GM19023 (cell line): ENCODE data around the gene ZFAND6.
"Not testable (repeated sequence)": the region's sequence is repeated elsewhere in the genome, so short reads cannot be mapped to it uniquely, and the experiment has no call there.

Source experiments
- ATAC-seq: cut with Tn5 transposase; IDR thresholded peaks from one replicate; pipeline ENCODE4 v1.9.1; 2021; ENCODE audit warnings: mild to moderate bottlenecking, moderate library complexity; ENCODE audit not compliant: unreplicated experiment

The ZFAND6 gene

DNA sequence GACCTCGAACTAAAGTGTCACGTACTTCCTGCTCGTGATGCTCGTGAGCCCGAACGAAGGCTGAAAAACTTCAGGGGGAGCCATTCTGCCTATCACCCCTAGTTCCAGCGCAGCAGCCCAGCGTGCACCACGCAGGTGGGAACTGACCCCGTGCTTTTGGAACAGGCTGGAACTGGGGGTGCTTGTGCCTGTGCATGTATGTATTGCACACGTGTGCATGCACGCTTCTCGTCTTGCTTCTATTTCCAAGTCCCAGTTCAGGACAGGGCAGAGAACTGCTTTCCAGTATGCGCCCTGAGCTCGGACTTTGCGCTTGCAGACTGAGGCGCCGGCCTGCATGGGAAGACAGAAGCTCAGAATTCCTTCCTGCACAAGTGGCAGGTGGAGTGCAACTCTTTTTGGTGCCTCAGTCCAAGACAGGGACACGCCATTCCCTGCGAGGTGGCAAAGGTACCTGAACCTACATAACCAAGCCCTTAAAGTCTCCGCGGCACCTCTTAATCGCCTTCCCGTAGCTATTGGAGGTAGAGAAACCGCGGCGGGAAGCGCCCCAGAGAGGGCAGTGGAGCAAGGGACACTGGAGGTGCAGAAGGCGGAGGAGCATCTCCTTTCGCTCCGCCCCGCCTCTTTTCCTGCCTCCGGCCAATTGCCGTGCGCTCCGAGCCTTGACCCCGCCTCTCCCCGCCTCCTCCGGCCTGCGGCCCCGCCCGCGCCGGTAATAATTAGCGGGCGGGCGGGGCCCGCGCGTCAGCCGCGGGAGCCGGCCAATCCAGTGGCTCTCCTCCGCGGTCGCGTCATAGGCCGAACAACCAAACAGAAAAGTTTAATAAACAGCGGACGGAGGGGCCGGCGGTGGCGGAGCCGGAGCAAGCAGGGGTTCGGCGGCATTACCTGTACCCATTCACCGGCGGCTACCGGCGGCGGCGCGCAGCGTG is at the start of gene ZFAND6:
TSS of gene ZFAND6 (plus strand) at position 826 of the 935 bp plus-strand sequence. CDS start 60,669 bp downstream, outside the sequence.
- peak; percentile 83 for ATAC-seq

DNA sequence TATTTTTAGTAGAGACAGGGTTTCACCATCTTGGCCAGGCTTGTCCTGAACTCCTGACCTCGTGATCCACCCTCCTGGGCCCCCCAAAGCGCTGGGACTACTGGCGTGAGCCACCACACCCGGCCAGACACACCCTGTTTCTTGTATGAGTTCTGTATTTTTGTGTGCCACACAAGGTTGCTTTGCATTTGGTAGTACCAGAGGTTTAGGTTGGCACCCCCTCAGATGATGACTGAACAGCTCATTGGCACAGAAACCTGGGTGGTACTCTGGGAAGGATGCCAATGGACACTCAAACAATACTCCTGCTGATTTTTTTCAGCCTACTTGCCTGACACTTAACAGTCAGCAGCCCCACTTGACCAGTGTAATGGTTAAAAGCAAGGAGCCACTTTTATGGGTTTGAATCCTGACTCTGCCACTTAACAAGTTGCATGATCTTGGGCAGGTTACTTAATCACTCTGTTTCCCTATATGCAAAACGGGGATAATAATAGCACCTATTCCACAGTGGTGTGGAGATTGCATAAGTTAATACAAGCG is 49.3 kb upstream of the ZFAND6 start:
- ATAC-seq, result no peak

DNA sequence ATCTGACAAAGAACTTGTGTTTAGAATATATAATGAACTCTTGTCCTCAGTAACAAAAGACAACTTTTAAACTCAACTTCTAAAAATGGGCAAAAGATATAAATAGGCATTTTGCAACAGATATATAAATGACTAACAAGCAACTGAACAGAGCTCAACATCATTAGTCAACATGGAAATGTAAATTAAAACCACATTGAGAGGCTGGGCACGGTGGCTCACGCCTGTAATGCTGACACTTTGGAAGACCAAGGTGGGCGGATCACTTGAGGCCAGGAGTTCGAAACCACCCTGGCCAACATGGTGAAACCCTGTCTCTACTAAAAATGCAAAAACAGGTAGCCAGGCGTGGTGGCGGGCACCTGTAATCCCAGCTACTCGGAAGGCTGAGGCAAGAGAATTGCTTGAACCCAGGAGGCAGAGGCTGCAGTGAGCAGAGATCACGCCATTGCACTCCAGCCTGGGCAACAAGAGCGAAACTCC is 48.4 kb upstream of the ZFAND6 start:
- ATAC-seq, result not testable (repeated sequence)

DNA sequence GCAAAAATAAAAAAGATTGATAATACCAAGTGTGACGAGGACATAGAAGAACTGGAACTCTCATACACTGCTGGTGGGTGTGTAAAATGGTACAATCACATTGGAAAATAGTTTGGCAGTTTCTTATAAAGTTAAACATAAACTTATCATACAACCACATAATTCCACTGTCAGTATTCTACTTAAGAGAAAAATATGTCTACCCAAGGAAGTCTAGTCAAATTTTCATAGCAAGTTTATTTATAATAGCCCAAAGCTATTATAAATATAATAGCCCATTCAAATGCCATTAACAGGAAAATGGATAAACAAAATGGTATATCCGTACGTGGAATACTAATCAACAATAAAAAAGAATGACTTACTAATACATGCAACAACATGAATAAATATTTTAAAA is 47.9 kb upstream of the ZFAND6 start:
- ATAC-seq, result no peak

DNA sequence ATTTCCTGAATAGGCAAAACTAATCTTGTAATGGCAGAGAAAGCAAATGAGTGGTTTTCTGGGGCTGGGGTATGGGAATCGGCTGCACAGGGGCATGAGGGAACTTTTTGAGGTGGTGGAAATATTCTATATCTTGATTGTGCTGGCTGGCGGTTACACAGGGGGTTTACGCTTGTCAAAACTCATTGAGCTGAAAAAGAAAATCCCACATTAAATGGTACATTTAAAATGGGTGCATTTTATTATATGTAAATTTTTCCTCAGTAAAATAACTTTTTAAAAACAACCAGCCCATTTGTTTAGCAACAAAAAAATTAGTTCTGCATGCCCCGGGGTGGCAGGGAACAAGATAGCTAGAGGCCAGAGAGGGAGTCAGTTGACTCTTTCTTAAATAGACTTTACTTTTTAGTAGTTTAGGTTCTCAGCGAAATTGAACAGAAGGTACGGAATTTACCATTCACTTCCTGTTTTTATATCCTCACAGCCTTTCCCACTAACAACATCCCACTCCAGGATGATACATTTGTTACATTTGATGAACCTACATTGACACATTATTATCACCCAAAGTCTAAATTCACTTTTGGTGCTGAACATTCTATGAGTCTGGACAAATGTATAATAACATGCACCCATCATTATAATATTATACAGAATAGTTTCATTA is 47.3 kb upstream of the ZFAND6 start:
- no peak for ATAC-seq

DNA sequence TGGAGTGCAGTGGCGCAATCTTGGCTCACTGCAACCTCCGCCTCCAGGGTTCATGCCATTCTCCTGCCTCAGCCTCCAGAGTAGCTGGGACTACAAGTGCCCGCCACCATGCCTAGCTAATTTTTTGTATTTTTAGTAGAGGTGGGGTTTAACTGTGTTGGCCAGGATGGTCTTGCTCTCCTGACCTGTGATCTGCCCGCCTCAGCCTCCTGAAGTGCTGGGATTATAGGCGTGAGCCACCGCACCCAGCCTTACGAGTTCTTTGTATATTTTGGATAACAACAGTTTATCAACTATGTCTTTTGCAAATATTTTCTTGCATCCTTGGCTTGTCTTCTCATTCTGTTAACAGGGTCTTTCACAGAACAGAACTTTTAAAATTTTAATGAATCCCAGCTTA is 45.3 kb upstream of the ZFAND6 start:
- not testable (repeated sequence) for ATAC-seq

DNA sequence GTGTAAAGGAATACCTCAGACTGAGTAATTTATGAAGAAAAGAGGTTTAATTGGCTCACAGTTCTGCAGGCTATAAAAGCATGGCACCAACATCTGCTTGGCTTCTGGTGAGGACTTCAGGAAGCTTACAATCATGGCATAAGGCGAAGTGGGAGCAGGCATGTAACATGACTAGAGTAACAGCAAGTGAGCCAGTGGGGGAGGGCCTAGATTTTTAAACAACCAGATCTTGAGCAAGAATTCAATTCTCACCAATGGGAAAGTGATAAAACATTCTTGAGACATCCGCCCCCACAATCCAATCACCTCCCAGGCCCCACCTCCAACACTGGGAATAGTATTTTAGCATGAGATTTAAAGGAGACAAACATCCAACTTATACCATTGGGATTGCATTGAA is 44.3 kb upstream of the ZFAND6 start:
- ATAC-seq, result no peak

DNA sequence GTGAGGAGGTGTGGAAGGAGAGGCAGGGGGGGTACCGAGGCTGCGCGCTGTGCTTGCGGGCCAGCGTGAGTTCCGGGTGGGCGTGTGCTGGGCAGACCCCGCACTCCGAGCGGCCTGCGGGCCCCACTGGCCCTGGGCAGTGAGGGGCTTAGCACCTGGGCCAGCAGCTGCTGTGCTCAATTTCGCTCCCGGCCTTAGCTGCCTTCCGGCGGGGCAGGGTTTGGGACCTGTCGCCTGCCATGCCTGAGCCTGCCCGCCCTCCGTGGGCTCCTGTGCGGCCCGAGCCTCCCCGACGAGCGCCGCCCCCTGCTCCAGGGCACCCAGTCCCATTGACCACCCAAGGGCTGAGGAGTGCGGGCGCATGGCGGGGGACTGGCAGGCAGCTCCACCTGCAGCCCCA is 43.0 kb upstream of the ZFAND6 start:
- not testable (repeated sequence) for ATAC-seq

DNA sequence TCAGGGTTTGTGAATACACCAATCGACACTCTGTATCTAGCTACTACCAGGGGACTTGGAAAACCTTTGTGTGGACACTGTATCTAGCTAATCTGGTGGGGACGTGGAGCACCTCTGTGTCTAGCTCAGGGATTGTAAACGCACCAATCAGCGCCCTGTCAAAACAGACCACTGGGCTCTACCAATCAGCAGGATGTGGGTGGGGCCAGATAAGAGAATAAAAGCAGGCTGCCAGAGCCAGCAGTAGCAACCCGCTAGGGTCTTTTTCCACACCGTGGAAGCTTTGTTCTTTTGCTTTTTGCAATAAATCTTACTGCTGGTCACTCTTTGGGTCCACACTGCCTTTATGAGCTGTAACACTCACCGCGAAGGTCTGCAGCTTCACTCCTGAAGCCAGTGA is 42.3 kb upstream of the ZFAND6 start:
- not testable (repeated sequence) for ATAC-seq

DNA sequence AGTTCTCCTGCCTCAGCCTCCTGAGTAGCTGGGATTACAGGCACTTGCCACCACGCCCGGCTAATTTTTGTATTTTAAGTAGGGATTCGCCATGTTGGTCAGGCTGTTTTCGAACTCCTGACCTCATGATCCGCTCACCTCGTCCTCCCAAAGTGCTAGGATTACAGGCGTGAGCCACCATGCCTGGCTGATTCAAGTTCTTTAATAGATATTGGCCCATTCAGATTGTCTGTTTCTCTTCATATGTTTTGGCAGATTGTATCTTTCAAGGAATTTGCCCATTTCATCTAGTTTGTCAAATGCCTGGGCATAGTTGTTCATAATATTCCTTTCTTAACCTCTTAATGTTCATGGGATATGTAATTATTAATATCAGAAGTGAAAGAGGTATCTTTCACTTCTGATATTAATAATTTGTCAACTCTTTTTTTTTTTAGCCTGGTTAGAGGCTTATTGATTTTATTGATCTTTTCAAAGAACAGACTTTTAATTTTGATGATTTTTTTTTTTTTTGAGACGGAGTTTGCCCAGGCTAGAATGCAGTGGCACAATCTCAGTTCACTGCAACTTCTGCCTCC is 40.2 kb upstream of the ZFAND6 start:
- no peak for ATAC-seq

DNA sequence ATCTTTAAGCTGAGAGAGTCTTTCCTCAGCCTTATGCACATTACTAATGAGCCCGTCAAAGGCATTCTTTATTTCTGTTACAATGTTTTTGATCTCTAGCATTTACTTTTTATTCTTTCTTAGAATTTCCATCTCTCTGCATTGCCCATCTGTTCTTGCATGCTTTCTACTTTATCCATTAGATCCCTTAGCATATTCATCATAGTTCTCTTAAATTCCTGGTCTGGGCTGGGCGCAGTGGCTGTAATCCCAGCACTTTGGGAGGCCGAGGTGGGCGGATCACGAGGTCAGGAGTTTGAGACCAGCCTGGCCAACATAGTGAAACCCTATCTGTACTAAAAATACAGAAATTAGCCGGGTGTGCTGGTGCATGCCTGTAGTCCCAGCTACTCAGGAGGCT is 39.3 kb upstream of the ZFAND6 start:
- ATAC-seq, result not testable (repeated sequence)

DNA sequence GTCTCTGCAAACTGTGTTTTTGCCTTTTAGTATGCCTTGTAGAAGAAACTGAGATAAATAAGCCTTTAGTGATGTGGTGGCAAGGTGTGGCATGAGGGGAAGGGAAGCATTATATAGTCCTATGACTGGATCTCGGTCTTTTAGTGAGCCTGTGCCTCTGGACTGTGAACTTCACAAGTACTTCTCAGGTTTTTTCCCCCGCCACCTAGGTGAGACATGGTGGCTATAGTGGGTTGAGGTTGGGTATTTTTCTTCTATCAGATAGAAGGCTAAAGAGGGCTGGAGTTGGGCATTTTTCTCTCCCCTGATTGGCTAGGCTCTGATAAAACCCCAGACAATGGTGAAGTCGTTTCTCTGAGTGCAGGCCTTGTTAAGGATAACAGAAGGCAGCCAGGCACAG is 38.7 kb upstream of the ZFAND6 start:
- ATAC-seq, result no peak

DNA sequence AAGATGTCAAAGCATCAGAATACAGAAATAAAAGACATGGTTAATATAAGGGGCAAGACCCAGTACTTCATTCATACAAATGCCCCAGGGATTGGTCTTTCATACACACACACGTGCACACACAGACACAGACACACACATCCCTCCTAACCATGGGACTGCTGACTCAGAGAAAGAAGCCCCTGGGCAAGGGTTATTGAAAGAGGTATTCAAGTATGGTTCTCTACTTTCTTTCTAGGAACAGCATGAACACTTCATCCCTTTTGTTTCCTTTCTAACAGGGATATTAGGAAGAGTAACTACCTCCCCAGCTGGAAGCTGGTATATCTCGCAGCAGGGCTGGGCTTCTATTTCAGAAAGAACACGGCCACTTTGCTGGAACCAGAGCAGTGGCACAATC is 33.2 kb upstream of the ZFAND6 start:
- ATAC-seq, result no peak

DNA sequence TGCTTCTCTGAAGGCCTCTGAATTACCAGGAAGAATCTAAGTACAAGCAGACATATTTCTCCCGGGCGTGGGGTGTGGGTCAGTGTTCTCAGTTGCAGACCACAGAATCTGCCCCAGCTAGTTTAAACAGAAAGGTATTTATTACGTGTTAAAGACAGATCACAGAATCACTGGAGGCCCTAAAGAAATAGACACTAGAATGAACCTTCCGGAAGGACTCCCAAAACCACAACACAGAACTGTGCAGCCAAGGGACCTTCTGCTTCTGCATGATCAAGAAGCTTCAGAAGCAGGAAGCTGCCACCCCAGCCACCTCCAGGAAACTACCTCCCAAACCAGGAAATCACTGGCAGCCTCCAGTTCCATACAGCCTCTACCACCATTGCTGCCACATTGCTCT is 32.7 kb upstream of the ZFAND6 start:
- no peak for ATAC-seq

DNA sequence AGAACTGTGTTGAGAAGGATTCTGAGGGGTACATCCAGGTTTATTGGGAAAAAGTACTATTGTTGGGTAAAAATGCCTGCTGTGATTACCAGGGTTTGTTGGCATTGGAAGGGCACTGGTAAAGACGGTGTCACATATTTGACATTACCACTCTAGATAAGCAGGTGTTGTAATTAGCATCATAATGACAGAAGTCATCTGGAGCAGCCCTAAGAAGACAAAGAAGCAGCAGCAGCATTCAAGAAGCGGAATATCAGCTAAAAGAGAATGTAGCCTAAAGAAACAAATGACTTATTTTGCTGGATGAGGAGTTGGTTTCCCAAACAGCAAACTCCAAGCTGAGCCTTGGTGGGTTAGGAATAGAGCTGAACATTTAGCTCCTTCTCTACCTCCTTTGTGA is 30.5 kb upstream of the ZFAND6 start:
- no peak for ATAC-seq

DNA sequence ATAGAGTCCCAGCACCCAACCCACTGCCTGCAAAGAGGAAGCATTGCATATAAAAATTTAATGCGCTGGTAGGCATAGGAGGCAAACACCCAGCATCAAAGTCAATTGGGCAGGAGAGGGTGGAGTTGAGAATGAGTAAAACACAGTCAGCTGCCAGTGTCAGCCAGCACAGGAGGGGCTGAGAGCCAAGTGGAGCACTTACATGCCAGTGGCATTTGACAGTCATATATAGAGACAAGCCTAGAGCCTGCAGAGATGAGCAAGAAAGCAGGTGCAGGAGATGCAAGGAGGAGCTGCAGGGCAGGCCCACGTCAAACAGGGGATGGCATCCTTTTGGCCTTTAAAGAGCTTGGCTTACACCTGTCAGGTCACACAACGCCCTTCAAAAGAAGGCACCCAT is 27.6 kb upstream of the ZFAND6 start:
- no peak for ATAC-seq

DNA sequence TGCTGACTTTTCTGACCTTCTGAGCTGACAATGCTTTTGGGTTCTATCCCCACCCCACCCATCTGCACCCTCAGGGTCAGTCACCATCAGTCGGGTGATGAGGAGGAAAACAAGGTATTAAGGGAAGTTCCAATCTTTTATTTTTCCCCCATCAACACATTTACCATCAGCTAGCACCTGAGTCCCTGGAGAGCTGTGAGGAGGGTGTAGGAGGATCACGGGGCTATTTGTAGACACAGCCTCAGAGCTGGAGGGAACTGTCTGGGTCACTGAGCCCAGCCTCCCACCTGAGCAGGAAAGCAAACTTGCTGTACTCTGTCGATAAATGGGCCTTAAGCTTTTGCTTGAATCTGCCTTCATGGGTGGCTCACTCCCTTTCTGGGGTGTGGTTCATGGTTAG is 24.8 kb upstream of the ZFAND6 start:
- no peak for ATAC-seq

DNA sequence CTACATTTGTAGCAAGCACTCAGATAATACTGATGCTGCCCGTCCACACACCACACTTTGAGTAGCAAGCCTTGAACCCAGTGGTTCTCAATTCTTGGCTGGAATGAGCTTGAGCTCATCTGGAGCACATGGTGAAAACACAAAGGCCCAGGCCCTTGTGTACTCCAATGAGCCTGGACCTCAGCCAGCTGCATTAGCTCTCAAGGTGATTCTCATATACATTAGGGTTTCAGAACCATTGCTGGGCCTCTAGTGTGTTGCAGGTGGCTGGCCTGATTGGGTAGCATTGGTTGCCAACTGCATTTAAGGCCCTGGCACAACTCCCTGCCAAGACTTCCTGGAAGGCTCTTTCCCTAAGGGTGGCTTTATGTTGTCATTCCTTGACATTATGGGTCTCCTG is 23.4 kb upstream of the ZFAND6 start:
- ATAC-seq, result no peak

DNA sequence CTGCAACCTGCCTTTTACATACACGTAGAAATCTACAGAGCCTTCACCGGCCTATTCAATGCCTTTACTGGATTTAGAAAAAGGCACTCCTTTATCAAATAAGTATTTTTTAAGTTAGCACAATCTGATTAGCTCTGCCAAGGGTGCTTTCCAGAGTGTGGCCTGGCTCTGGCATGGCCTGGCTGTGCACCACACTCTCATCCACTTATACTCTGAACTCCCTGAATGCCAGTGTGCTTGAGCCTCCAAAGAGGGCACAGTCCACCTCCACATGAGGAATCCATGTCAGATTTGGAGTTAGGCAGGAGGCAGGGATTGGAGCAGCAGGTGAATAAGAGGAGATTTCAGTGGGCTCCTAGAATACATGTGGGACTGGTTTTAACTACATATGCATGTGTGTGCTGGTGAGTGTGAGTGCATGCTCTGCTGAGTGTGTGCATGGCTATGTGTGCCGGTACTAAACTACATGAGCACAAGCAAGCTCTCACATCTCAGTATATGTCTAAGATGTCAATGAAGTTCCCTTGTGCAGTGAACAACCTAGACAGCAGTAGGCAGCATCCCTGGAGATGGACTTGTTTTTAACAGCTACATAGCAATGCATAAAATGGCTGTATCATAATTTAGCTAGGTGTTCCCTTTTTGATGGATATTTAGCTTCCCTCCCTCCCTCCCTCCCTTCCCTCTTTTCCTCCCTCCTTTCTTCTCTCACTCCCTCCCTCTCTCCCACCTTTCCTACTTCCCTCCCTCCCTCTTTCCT is 17.8 kb upstream of the ZFAND6 start:
- ATAC-seq, result no peak

DNA sequence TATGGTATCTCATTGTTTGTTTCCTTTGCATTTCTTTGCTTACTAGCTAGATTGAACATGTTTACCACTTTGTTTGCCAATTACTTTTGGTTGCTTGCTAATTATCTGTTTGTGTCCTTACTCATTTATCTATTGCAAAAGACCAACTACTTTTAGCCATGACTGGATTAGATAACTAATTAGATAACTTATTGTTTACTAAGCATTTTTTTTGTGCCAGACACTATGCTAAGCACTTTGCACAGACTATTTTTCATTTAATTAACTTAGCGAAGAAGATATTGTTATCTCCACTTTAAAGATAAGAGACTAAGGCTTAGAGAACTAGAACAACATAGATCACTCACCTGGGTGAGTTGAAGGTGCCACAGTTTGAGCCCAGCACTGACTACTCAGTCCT is 16.9 kb upstream of the ZFAND6 start:
- no peak for ATAC-seq

DNA sequence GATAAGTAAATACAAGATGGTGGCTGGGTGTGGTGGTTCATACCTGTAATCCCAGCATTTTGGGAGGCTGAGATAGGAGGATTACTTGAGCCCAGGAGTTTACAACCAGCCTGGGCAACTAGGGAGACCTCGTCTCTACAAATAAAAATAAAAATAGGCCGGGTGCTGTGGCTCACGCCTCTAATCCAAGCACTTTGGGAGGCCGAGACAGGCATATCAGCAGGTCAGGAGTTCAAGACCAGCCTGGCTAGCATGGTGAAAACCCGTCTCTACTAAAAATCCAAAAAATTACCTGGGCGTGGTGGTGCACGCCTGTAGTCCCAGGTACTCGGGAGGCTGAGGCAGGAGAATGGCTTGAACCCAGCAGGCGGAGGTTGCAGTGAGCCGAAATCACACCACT is 14.3 kb upstream of the ZFAND6 start:
- ATAC-seq, result not testable (repeated sequence)
